Measurements from ENCODE around the gene WDR1.

Gene WDR1

GRCh38 chr4:10121568-10122208 is 5.1 kb upstream of the WDR1 start:
- H3K9ac ChIP-seq (ENCODE audit: low read depth in 1 of 2, low read length in 2 of 2): peak overlapping the region; percentile 31 to 38

GRCh38 chr4:10120943-10121567 is 4.5 kb upstream of the WDR1 start:
- no peaks in the 10 kb centered on the region for H3K36me3 ChIP-seq (ENCODE audit: control insufficient read depth in 1 of 2, insufficient read depth in 2 of 2, low read length in 2 of 2)
- no peak overlapping the region for H3K4me3 ChIP-seq (ENCODE audit: low read depth in 1 of 2, low read length in 2 of 2)
- H3K9me3 ChIP-seq (ENCODE audit: control insufficient read depth in 1 of 2, low read length in 2 of 2): no peaks in the 10 kb centered on the region
- peak overlapping the region; percentile 24 for H3K27ac ChIP-seq (ENCODE audit: low read depth, low read length)
- H3K9ac ChIP-seq (ENCODE audit: low read depth in 1 of 2, low read length in 2 of 2): peak overlapping the region; percentile 31 to 38
- H3K27me3 ChIP-seq (ENCODE audit: control insufficient read depth in 1 of 2, insufficient read depth in 2 of 2, low read length in 2 of 2): no peaks in the 10 kb centered on the region
- peaks cover 57 to 68% of the 10 kb centered on the region in 2 donors for H3K4me1 ChIP-seq (ENCODE audit: control insufficient read depth in 1 of 2, insufficient read depth in 2 of 2, low read length in 2 of 2)

More at GRCh38 chr4:10121568-10122208, 5.1 kb upstream of the WDR1 start:
- peaks cover 57 to 68% of the 10 kb centered on the region in 2 donors for H3K4me1 ChIP-seq (ENCODE audit: control insufficient read depth in 1 of 2, insufficient read depth in 2 of 2, low read length in 2 of 2)
- no peaks in the 10 kb centered on the region for H3K9me3 ChIP-seq (ENCODE audit: control insufficient read depth in 1 of 2, low read length in 2 of 2)
- peak overlapping the region; percentile 24 for H3K27ac ChIP-seq (ENCODE audit: low read depth, low read length)
- no peaks in the 10 kb centered on the region for H3K27me3 ChIP-seq (ENCODE audit: control insufficient read depth in 1 of 2, insufficient read depth in 2 of 2, low read length in 2 of 2)
- H3K36me3 ChIP-seq (ENCODE audit: control insufficient read depth in 1 of 2, insufficient read depth in 2 of 2, low read length in 2 of 2): no peaks in the 10 kb centered on the region
- H3K4me3 ChIP-seq (ENCODE audit: low read depth in 1 of 2, low read length in 2 of 2): no peak overlapping the region

- Histone ChIP-seq H3K9ac (ENCODE audit: low read depth in 1 of 2, low read length in 2 of 2) (no peak overlapping the region), H3K27ac (ENCODE audit: low read depth, low read length) (no peak overlapping the region), H3K9me3 (ENCODE audit: control insufficient read depth in 1 of 2, low read length in 2 of 2) (no peaks in the 10 kb centered on the region), H3K27me3 (ENCODE audit: control insufficient read depth in 1 of 2, insufficient read depth in 2 of 2, low read length in 2 of 2) (no peaks in the 10 kb centered on the region), H3K4me3 (ENCODE audit: low read depth in 1 of 2, low read length in 2 of 2) (no peak overlapping the region), H3K4me1 (ENCODE audit: control insufficient read depth in 1 of 2, insufficient read depth in 2 of 2, low read length in 2 of 2) (peaks cover 67 to 78% of the 10 kb centered on the region in 2 donors), H3K36me3 (ENCODE audit: control insufficient read depth in 1 of 2, insufficient read depth in 2 of 2, low read length in 2 of 2) (peaks cover 5% of the 10 kb centered on the region in 2 donors)
Observed at GRCh38 chr4:10119773-10120172, 3.2 kb upstream of the WDR1 start.

- Histone ChIP-seq H3K4me1 (ENCODE audit: control insufficient read depth in 1 of 2, insufficient read depth in 2 of 2, low read length in 2 of 2) (peaks cover 69 to 80% of the 10 kb centered on the region in 2 donors), H3K27me3 (ENCODE audit: control insufficient read depth in 1 of 2, insufficient read depth in 2 of 2, low read length in 2 of 2) (no peaks in the 10 kb centered on the region), H3K36me3 (ENCODE audit: control insufficient read depth in 1 of 2, insufficient read depth in 2 of 2, low read length in 2 of 2) (peaks cover 10% of the 10 kb centered on the region in 2 donors), H3K27ac (ENCODE audit: low read depth, low read length) (no peak overlapping the region), H3K9ac (ENCODE audit: low read depth in 1 of 2, low read length in 2 of 2) (no peak overlapping the region), H3K4me3 (ENCODE audit: low read depth in 1 of 2, low read length in 2 of 2) (no peak overlapping the region), H3K9me3 (ENCODE audit: control insufficient read depth in 1 of 2, low read length in 2 of 2) (no peaks in the 10 kb centered on the region)
Observed at GRCh38 chr4:10119278-10119677, 2.7 kb upstream of the WDR1 start.

GRCh38 chr4:10118048-10119004 is 1.7 kb upstream of the WDR1 start:
- no peaks in the 10 kb centered on the region for H3K9me3 ChIP-seq (ENCODE audit: control insufficient read depth in 1 of 2, low read length in 2 of 2)
- peak overlapping the region in 1 of 2 donors; percentile 93 for H3K9ac ChIP-seq (ENCODE audit: low read depth in 1 of 2, low read length in 2 of 2)
- no peaks in the 10 kb centered on the region for H3K27me3 ChIP-seq (ENCODE audit: control insufficient read depth in 1 of 2, insufficient read depth in 2 of 2, low read length in 2 of 2)
- peaks cover 70 to 73% of the 10 kb centered on the region in 2 donors for H3K4me1 ChIP-seq (ENCODE audit: control insufficient read depth in 1 of 2, insufficient read depth in 2 of 2, low read length in 2 of 2)
- H3K36me3 ChIP-seq (ENCODE audit: control insufficient read depth in 1 of 2, insufficient read depth in 2 of 2, low read length in 2 of 2): peaks cover 19 to 20% of the 10 kb centered on the region in 2 donors
- no peak overlapping the region for H3K4me3 ChIP-seq (ENCODE audit: low read depth in 1 of 2, low read length in 2 of 2)
- peak overlapping the region; percentile 37 for H3K27ac ChIP-seq (ENCODE audit: low read depth, low read length)

- no peaks in the 10 kb centered on the region for H3K27me3 ChIP-seq (ENCODE audit: control insufficient read depth in 1 of 2, insufficient read depth in 2 of 2, low read length in 2 of 2)
- peak overlapping the region; percentile 74 to 93 for H3K9ac ChIP-seq (ENCODE audit: low read depth in 1 of 2, low read length in 2 of 2)
- peaks cover 28% of the 10 kb centered on the region in 2 donors for H3K36me3 ChIP-seq (ENCODE audit: control insufficient read depth in 1 of 2, insufficient read depth in 2 of 2, low read length in 2 of 2)
- H3K4me3 ChIP-seq (ENCODE audit: low read depth in 1 of 2, low read length in 2 of 2): peak overlapping the region; percentile 60 to 76
- H3K27ac ChIP-seq (ENCODE audit: low read depth, low read length): peak overlapping the region; percentile 98
- peaks cover 68 to 70% of the 10 kb centered on the region in 2 donors for H3K4me1 ChIP-seq (ENCODE audit: control insufficient read depth in 1 of 2, insufficient read depth in 2 of 2, low read length in 2 of 2)
- no peaks in the 10 kb centered on the region for H3K9me3 ChIP-seq (ENCODE audit: control insufficient read depth in 1 of 2, low read length in 2 of 2)
Observed at GRCh38 chr4:10117359-10118047, 904 bp upstream of the WDR1 start.

- no peaks in the 10 kb centered on the region for H3K27me3 ChIP-seq (ENCODE audit: control insufficient read depth in 1 of 2, insufficient read depth in 2 of 2, low read length in 2 of 2)
- peak overlapping the region; percentile 72 to 83 for H3K9ac ChIP-seq (ENCODE audit: low read depth in 1 of 2, low read length in 2 of 2)
- H3K9me3 ChIP-seq (ENCODE audit: control insufficient read depth in 1 of 2, low read length in 2 of 2): no peaks in the 10 kb centered on the region
- H3K36me3 ChIP-seq (ENCODE audit: control insufficient read depth in 1 of 2, insufficient read depth in 2 of 2, low read length in 2 of 2): peaks cover 43% of the 10 kb centered on the region in 2 donors
- peak overlapping the region; percentile 77 to 88 for H3K4me3 ChIP-seq (ENCODE audit: low read depth in 1 of 2, low read length in 2 of 2)
- peak overlapping the region; percentile 94 for H3K27ac ChIP-seq (ENCODE audit: low read depth, low read length)
- H3K4me1 ChIP-seq (ENCODE audit: control insufficient read depth in 1 of 2, insufficient read depth in 2 of 2, low read length in 2 of 2): peaks cover 65 to 68% of the 10 kb centered on the region in 2 donors
Observed at GRCh38 chr4:10115797-10116568, 616 bp downstream of the WDR1 start.

GRCh38 chr4:10115271-10115796 is 1.3 kb downstream of the WDR1 start:
- Histone ChIP-seq H3K4me1 (ENCODE audit: control insufficient read depth in 1 of 2, insufficient read depth in 2 of 2, low read length in 2 of 2) (peaks cover 64 to 68% of the 10 kb centered on the region in 2 donors), H3K36me3 (ENCODE audit: control insufficient read depth in 1 of 2, insufficient read depth in 2 of 2, low read length in 2 of 2) (peaks cover 49 to 50% of the 10 kb centered on the region in 2 donors), H3K9me3 (ENCODE audit: control insufficient read depth in 1 of 2, low read length in 2 of 2) (no peaks in the 10 kb centered on the region), H3K4me3 (ENCODE audit: low read depth in 1 of 2, low read length in 2 of 2) (peak overlapping the region; percentile 77 to 88), H3K27me3 (ENCODE audit: control insufficient read depth in 1 of 2, insufficient read depth in 2 of 2, low read length in 2 of 2) (no peaks in the 10 kb centered on the region), H3K9ac (ENCODE audit: low read depth in 1 of 2, low read length in 2 of 2) (peak overlapping the region; percentile 72 to 83), H3K27ac (ENCODE audit: low read depth, low read length) (peak overlapping the region; percentile 94)

- H3K9ac ChIP-seq (ENCODE audit: low read depth in 1 of 2, low read length in 2 of 2): peak overlapping the region; percentile 72 to 83
- H3K27ac ChIP-seq (ENCODE audit: low read depth, low read length): no peak overlapping the region
- peaks cover 63 to 66% of the 10 kb centered on the region in 2 donors for H3K4me1 ChIP-seq (ENCODE audit: control insufficient read depth in 1 of 2, insufficient read depth in 2 of 2, low read length in 2 of 2)
- no peaks in the 10 kb centered on the region for H3K27me3 ChIP-seq (ENCODE audit: control insufficient read depth in 1 of 2, insufficient read depth in 2 of 2, low read length in 2 of 2)
- H3K36me3 ChIP-seq (ENCODE audit: control insufficient read depth in 1 of 2, insufficient read depth in 2 of 2, low read length in 2 of 2): peaks cover 54 to 56% of the 10 kb centered on the region in 2 donors
- H3K4me3 ChIP-seq (ENCODE audit: low read depth in 1 of 2, low read length in 2 of 2): peak overlapping the region; percentile 77 to 88
- H3K9me3 ChIP-seq (ENCODE audit: control insufficient read depth in 1 of 2, low read length in 2 of 2): no peaks in the 10 kb centered on the region
Observed at GRCh38 chr4:10114607-10115006, 2.0 kb downstream of the WDR1 start.
